MG63 (cell line): ENCODE results near the gene ADGRG1. TPM values are rescaled to one million over a fixed set of nuclear protein-coding genes. Genes with fewer than 3 reads are reported as not detected.

Experiments
- DNase-seq: peaks from one replicate; pipeline ENCODE4 v3.0.0-alpha.2; 2020
- H3K27me3 ChIP-seq: fragments of 250-450 bp; sonication (Bioruptor Pico); 2 replicates; pipeline ENCODE4 v1.5.1; 2020; ENCODE audit warnings: mild to moderate bottlenecking, moderate library complexity
- H3K36me3 ChIP-seq: fragments of 250-450 bp; sonication (Bioruptor Pico); 2 replicates; pipeline ENCODE4 v1.5.1; 2020; ENCODE audit warnings: mild to moderate bottlenecking, moderate library complexity
- H3K4me3 ChIP-seq: fragments of 250-450 bp; sonication (Bioruptor Pico); 2 replicates; pipeline ENCODE4 v1.5.1; 2020; ENCODE audit warnings: mild to moderate bottlenecking, moderate library complexity
- H3K9me3 ChIP-seq: fragments of 250-450 bp; sonication (Bioruptor Pico); 2 replicates; pipeline ENCODE4 v1.5.1; 2020; ENCODE audit warnings: mild to moderate bottlenecking, moderate library complexity
- total RNA-seq: library from RNA; depleted of rRNA; stranded (reverse); fragments of >200 nt; shearing (Covaris generic); gene quantifications from 2 replicates; pipeline ENCODE4 v1.2.3, GENCODE V29; 2014; ENCODE audit warnings: low replicate concordance

Gene ADGRG1
- total RNA-seq, 1 experiment from 2014 or later, result 1.6 TPM

DNA sequence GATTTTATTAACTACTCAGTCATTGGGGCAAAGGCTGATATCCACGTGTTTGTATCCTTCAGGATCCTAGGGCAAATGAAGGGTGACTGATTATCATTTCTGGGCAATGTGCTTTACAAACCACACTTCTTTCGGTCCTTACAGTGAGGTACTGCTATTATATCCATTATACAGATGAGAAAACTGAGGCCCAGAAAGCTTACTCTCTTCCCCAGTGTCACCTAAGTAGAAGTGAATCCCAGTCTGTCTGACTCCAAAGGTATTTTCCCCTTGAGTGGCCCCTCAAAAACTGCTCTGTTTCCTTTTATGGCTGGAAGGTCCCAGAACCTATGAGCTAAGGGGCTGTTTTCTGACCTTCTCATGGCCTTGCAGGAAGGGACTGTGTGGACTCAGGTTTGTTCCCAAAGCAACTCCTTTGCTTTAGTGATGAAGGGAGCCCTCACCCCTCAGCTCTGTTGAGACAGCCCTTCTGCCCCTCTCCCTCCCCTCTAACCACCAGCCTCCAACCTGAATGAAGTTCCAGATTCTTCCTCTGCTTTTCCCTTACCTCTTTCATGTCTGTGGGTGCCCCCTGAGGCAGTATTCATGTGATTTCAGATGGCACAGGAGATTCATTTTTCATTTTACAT lies 27.4 kb upstream of the ADGRG1 start:
- Histone ChIP-seq H3K9me3 (peaks cover 17% of the 10 kb centered on the region), H3K36me3 (no peaks in the 10 kb centered on the region), H3K4me3 (no peak overlapping the region), H3K27me3 (peaks cover 11% of the 10 kb centered on the region)
- DNase-seq, result no peak

DNA sequence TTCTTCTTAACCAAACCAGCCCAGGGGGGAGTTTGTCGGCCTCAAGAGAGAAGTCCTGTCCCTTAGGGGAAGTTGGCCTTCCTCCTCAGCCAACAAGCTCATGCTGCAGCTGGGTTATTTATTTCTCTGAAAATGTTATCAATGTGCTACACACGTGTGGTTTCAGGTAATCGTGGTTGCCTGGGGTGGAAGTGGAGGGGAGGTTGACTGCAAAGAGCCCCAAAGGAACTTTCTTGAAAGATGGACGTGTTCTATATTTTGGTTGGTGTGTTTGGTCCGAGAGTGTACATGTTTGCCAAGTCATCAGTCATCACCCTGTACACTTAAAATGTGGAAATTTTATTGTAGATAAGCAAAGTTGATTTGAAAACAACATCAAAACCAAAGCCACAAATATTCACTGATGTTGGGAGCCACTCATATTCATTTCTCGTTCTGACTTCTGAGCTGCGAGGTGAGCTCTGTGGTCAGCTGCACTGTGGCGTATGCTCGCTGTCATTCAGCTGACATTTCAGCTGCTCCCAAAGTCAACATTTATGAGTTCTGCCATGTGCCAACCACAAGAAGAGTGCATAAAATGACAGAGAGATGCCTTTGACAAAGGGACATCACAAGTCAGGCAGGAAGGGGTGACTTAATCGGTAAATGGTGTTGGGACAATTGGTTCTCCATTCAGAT lies 26.5 kb upstream of the ADGRG1 start:
- peaks cover 12% of the 10 kb centered on the region for H3K9me3 ChIP-seq
- H3K27me3 ChIP-seq, result peaks cover 11% of the 10 kb centered on the region
- no peaks in the 10 kb centered on the region for H3K36me3 ChIP-seq
- H3K4me3 ChIP-seq, result no peak overlapping the region
- no peak for DNase-seq

- H3K4me3 ChIP-seq, result no peak overlapping the region
- peaks cover 5% of the 10 kb centered on the region for H3K9me3 ChIP-seq
- H3K36me3 ChIP-seq, result no peaks in the 10 kb centered on the region
- H3K27me3 ChIP-seq, result peaks cover 11% of the 10 kb centered on the region
- DNase-seq, result no peak
Observed at GRCh38 chr16:57603115-57604024, 25.1 kb upstream of the ADGRG1 start.

DNA sequence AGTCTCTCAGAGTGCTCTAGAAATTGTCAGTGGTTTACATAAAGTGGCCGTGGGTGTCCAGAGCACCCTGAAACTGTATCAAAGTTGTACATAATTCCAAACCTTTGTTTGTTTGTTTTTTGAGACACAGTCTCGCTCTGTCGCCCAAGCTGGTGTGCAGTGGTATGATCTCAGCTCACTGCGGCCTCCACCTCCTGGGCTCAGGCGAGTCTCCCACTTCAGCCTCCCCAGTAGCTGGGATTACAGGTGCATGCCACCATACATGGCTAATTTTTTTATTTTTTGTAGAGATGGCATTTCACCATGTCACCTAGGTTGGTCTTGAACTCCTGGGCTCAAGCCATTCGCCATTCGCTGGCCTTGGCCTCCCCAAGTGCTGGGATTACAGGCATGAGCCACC lies 24.3 kb upstream of the ADGRG1 start:
- Histone ChIP-seq H3K27me3 (peaks cover 11% of the 10 kb centered on the region), H3K4me3 (no peak overlapping the region), H3K36me3 (no peaks in the 10 kb centered on the region), H3K9me3 (no peaks in the 10 kb centered on the region)
- no peak for DNase-seq

DNA sequence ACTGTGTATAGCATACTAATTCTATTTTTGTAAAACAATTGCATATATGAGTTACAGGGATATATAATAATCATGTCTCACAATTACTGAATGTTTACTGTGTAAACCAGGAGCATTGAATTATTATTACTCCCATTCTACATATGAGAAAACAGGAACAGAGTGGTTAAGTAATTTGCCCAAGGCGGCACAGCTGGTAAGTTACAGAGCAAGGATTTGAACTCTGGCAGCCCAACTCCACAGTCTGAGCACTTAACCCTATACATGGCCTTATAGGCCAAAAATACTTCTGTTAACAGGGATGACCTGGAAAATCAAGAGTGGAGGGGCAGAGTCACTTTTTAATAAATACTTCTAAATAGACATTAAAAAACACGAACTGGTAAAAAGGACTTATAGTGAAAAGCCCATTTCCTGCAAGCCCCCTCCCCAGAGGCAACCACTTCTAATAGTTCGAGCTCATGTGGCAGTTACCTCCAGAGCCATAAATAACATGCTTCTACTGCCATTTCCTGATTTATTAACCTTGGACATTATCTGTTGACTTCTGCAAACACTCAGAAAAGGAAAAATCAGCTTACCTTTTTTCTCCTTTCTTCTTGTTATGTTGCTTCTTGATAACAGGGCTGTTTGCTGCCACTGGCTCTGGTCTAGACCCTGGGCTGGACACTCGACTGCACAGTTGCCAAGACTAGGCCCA lies 22.1 kb upstream of the ADGRG1 start:
- peaks cover 11% of the 10 kb centered on the region for H3K27me3 ChIP-seq
- H3K9me3 ChIP-seq, result no peaks in the 10 kb centered on the region
- no peak for DNase-seq
- H3K4me3 ChIP-seq, result no peak overlapping the region
- H3K36me3 ChIP-seq, result no peaks in the 10 kb centered on the region

DNA sequence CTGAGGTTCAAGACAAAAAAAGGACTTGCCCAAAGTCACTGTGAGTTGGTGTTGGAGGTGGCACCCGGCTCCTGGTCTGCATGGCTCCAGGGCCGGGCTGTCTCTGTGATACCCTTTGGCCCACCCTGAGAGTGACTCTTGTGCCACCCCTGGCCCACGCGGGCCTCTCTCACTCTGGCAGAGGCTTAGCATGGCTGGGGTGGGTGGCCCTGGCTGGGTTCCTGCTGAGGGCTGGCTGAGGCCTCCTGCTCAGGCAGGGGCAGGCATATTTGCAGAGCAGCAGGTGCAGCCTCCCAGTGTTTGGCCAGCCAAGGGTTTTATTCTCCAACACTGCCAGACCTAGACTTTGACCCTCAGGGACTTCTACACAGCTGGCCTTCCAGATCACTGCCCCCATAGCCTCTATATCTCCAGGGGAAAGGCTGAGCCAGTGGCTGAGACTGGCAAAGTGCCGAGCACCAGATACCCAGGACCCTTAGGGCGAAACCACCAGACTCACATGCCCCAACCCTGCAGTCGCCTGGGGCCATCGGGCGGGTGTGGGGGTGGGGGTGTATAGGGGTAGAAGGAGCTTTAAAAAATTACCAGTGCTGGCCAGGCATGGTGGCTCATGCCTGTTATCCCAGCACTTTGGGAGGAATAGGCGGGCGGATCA lies 21.5 kb upstream of the ADGRG1 start:
- Histone ChIP-seq H3K36me3 (no peaks in the 10 kb centered on the region), H3K4me3 (no peak overlapping the region), H3K9me3 (no peaks in the 10 kb centered on the region), H3K27me3 (peaks cover 9% of the 10 kb centered on the region)
- no peak for DNase-seq

DNA sequence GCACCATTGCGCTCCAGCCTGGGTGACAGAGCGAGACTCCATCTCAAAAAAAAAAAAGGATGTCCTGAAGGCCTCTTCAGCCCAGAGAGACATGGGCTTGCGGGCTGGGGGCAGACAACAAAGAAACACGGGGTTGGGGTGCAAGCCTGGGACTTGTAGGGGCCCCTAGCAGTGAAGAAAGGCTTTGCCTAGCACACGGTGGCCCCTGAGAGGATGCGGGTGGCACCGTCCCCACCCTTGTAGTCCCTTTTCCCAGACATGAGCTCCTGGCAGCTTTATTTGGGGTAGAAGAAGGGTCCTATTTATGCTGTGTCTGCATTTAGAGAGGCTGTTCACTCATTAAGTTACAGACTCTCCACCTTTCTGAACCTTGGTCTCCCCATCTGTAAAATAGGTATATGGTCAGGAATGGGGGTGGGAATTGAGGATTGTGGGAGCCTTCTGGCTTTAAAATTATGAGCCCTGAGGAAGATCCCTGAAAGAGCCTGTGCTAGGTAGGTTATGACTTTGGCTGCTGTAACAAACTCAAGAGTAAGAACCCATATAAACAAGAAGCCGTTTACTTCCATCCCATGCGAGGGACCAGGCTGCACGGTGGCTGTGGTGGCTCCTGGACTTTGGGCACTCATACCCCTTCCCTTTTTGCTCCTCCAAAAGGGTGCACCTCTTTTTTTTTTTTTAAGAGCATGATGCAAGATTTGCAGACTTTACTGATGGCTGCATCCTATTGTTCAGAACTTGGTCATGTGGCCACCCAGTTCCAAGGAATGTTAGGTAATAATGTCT lies 20.6 kb upstream of the ADGRG1 start:
- DNase-seq, result no peak
- no peak overlapping the region for H3K4me3 ChIP-seq
- H3K9me3 ChIP-seq, result no peaks in the 10 kb centered on the region
- no peaks in the 10 kb centered on the region for H3K36me3 ChIP-seq
- peaks cover 7% of the 10 kb centered on the region for H3K27me3 ChIP-seq

- H3K36me3 ChIP-seq, result no peaks in the 10 kb centered on the region
- H3K27me3 ChIP-seq, result peaks cover under 1% of the 10 kb centered on the region; the same call in 1 of the 2 replicates
- no peak for DNase-seq
- no peak overlapping the region for H3K4me3 ChIP-seq
- H3K9me3 ChIP-seq, result no peaks in the 10 kb centered on the region
Observed at GRCh38 chr16:57608462-57609113, 19.8 kb upstream of the ADGRG1 start.

GRCh38 chr16:57609541-57610401 lies 18.7 kb upstream of the ADGRG1 start:
- Histone ChIP-seq H3K4me3 (no peak overlapping the region), H3K36me3 (no peaks in the 10 kb centered on the region), H3K27me3 (no peaks in the 10 kb centered on the region), H3K9me3 (no peaks in the 10 kb centered on the region)
- DNase-seq, result no peak

- no peaks in the 10 kb centered on the region for H3K9me3 ChIP-seq
- no peaks in the 10 kb centered on the region for H3K36me3 ChIP-seq
- H3K27me3 ChIP-seq, result no peaks in the 10 kb centered on the region
- H3K4me3 ChIP-seq, result no peak overlapping the region
- DNase-seq, result no peak
Observed at GRCh38 chr16:57610611-57611010, 17.8 kb upstream of the ADGRG1 start.

DNA sequence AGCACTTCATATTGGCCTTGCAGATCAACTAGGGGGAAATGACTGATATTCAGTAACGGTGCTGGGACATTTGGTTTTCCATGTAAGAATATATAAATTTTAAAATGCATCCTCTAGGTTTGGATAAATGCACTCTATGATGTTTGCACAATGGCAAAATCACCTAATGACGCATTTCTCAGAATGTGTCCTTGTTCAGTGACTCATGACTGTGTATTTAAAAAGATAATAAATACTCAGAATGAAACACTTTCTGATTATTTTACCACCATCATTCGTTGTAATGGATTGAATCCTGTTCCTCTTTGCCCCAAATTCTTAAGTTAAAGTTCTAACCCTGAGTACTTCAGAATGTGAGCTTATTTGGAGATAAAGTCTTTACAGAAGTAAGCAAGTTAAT lies 17.2 kb upstream of the ADGRG1 start:
- no peak for DNase-seq
- Histone ChIP-seq H3K36me3 (no peaks in the 10 kb centered on the region), H3K9me3 (no peaks in the 10 kb centered on the region), H3K4me3 (no peak overlapping the region), H3K27me3 (no peaks in the 10 kb centered on the region)

DNA sequence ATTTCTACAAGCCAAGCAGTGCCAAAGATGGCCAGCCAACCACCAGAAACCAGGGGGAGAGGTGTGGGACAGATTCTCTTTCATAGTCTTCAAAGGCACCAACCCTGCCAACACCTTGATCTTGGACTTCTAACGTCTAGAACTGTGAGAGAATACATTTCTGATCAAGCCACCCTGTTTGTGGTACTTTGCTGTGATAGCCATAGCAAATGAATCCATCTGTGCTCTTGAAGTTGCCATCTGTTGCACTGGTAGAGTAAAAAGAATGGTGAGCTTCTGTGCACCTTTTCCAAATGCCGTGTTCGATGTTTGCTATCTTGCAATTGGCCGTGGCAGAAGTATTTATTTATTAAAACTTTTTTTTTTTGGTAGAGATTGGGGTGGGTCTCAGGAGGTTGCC lies 16.7 kb upstream of the ADGRG1 start:
- H3K27me3 ChIP-seq, result no peaks in the 10 kb centered on the region
- H3K4me3 ChIP-seq, result no peak overlapping the region
- H3K9me3 ChIP-seq, result no peaks in the 10 kb centered on the region
- H3K36me3 ChIP-seq, result no peaks in the 10 kb centered on the region
- no peak for DNase-seq

- DNase-seq, result no peak
- Histone ChIP-seq H3K9me3 (no peaks in the 10 kb centered on the region), H3K36me3 (no peaks in the 10 kb centered on the region), H3K27me3 (no peaks in the 10 kb centered on the region), H3K4me3 (no peak overlapping the region)
Observed at GRCh38 chr16:57612494-57612893, 15.9 kb upstream of the ADGRG1 start.

GRCh38 chr16:57613514-57613913 lies 14.9 kb upstream of the ADGRG1 start:
- H3K27me3 ChIP-seq, result no peaks in the 10 kb centered on the region
- DNase-seq, result no peak
- no peaks in the 10 kb centered on the region for H3K36me3 ChIP-seq
- no peaks in the 10 kb centered on the region for H3K9me3 ChIP-seq
- no peak overlapping the region for H3K4me3 ChIP-seq

- Histone ChIP-seq H3K9me3 (no peaks in the 10 kb centered on the region), H3K4me3 (no peak overlapping the region), H3K27me3 (no peaks in the 10 kb centered on the region), H3K36me3 (no peaks in the 10 kb centered on the region)
- DNase-seq, result no peak
Observed at GRCh38 chr16:57614536-57614935, 13.9 kb upstream of the ADGRG1 start.
